HepG2 (cell line): ENCODE measurements around the gene MAN1A2. TPM values are rescaled to one million over a fixed set of nuclear protein-coding genes. Genes with fewer than 3 reads are reported as not detected.

ENCODE experiments used
- ATAC-seq: fragments of 200-7000 bp; cut with Tn5 transposase; 3 replicates; pipeline ENCODE4 v1.9.1; 2020; ENCODE audit warnings: mild to moderate bottlenecking, moderate library complexity
- BruUV-seq: library from RNA; stranded (reverse); fragments of 400-500 nt; replicated peaks from 2 replicates; lab custom pipeline; 2021; lab: Mats Ljungman, UMichigan
- CTCF ChIA-PET: fragments of 300-600 bp; formaldehyde crosslinking; extraction: SDS; loops from one replicate; lab custom pipeline; 2021; ENCODE audit warnings: low total read pairs, inconsistent platforms, low intra/inter-chr PET ratio; lab: Yijun Ruan, JAX
- POLR2A ChIA-PET: fragments of 350-600 bp; sonication (Branson Sonifier 250); formaldehyde crosslinking; loops from one replicate; lab custom pipeline; 2020; ENCODE audit warnings: antibody characterized with exemption, inconsistent platforms; lab: Yijun Ruan, JAX
- DNase-seq: peaks from one replicate; pipeline ENCODE4 v3.0.0-alpha.2; 2015; ENCODE audit warnings: low spot score
- FAIRE-seq: peaks from 3 replicates; lab custom pipeline; 2011; peaks lifted over from hg19 to GRCh38; lab: Jason Lieb, UNC
- H2AFZ ChIP-seq: one replicate; pipeline ENCODE4 v1.6.1; 2011; ENCODE audit warnings: low read length, inconsistent platforms
- H3K27ac ChIP-seq: fragments of 300-600 bp; 3 replicates; pipeline ENCODE4 v1.8.0; 2011; ENCODE audit warnings: mixed run types, mild to moderate bottlenecking, mixed read lengths, low read length, inconsistent platforms; ENCODE audit not compliant: insufficient read depth; ENCODE audit errors: extremely low read length
- H3K27me3 ChIP-seq, 2 experiments: fragments of 200-600 bp in 1 of 2; 2 replicates in 1 of 2; 3 replicates in 1 of 2; pipeline versions ENCODE4 v1.6.0 to v1.8.0; 2011; ENCODE audit warnings: low read length in 2 of 2, mild to moderate bottlenecking in 2 of 2, moderate library complexity in 2 of 2, inconsistent platforms in 1 of 2; ENCODE audit not compliant: insufficient read depth in 2 of 2, control insufficient read depth in 1 of 2
- H3K36me3 ChIP-seq, 2 experiments: fragments of 200-600 bp in 1 of 2; replicated peaks in 1 of 2; 2 replicates in 1 of 2; 3 replicates in 1 of 2; pipeline versions ENCODE4 v1.5.1 to v1.8.0; 2011; ENCODE audit warnings: low read length in 2 of 2, inconsistent platforms in 1 of 2; ENCODE audit not compliant: insufficient read depth in 2 of 2, control insufficient read depth in 1 of 2
- H3K4me1 ChIP-seq: 2 replicates; pipeline ENCODE4 v1.5.1; 2012; ENCODE audit warnings: low read length, inconsistent platforms; ENCODE audit not compliant: insufficient read depth
- H3K4me2 ChIP-seq: 2 replicates; pipeline ENCODE4 v1.6.0; 2011; ENCODE audit warnings: low read depth, low read length, inconsistent platforms
- H3K4me3 ChIP-seq, 3 experiments: fragments of 200-600 bp in 1 of 3; sonication (generic), shearing (Covaris generic) in 1 of 3; replicated peaks in 1 of 3; 2 replicates each; pipeline ENCODE4 v1.5.1; 2011 to 2016; ENCODE audit warnings: low read length in 3 of 3, inconsistent platforms in 2 of 3, low read depth in 2 of 3, mild to moderate bottlenecking in 2 of 3, control low read depth in 1 of 3, mixed read lengths in 1 of 3; ENCODE audit not compliant: insufficient read depth in 1 of 3
- H3K79me2 ChIP-seq: one replicate; pipeline ENCODE4 v1.6.1; 2011; ENCODE audit warnings: low read length, inconsistent platforms; ENCODE audit not compliant: insufficient read depth
- H3K9ac ChIP-seq: 2 replicates; pipeline ENCODE4 v1.6.0; 2011; ENCODE audit warnings: mild to moderate bottlenecking, low read depth, low read length, inconsistent platforms; ENCODE audit not compliant: insufficient read depth
- H3K9me3 ChIP-seq: 2 replicates; pipeline ENCODE4 v1.5.1; 2012; ENCODE audit warnings: mild to moderate bottlenecking, low read length
- H4K20me1 ChIP-seq: 2 replicates; pipeline ENCODE4 v1.6.0; 2011; ENCODE audit warnings: inconsistent platforms, mild to moderate bottlenecking, low read length, moderate library complexity; ENCODE audit not compliant: insufficient read depth
- CREB1 ChIP-seq, 2 experiments: fragments of 450-650 bp in 1 of 2; IDR thresholded peaks; 2 replicates each; pipeline ENCODE4 v1.6.1; 2016 to 2017; ENCODE audit warnings: control low read depth in 1 of 2, mild to moderate bottlenecking in 1 of 2, missing compliant biosample characterization in 1 of 2, missing genetic modification characterization in 1 of 2
- GPN1 ChIP-seq: sonication (generic); formaldehyde crosslinking; IDR thresholded peaks from 2 replicates; pipeline ENCODE4 v1.5.1; 2020; ENCODE audit warnings: missing genetic modification reagents, borderline replicate concordance
- JUN ChIP-seq: sonication (generic); formaldehyde crosslinking; IDR thresholded peaks from 2 replicates; pipeline ENCODE4 v1.4.0; 2020; ENCODE audit warnings: mild to moderate bottlenecking, missing genetic modification reagents
- POGZ ChIP-seq: sonication (generic); formaldehyde crosslinking; IDR thresholded peaks from 2 replicates; pipeline ENCODE4 v1.4.0; 2020; ENCODE audit warnings: mild to moderate bottlenecking, missing genetic modification reagents
- RELA ChIP-seq: sonication (generic); formaldehyde crosslinking; IDR thresholded peaks from 2 replicates; pipeline ENCODE4 v1.4.0; 2020; ENCODE audit warnings: missing genetic modification reagents
- SRSF1 ChIP-seq: fragments of 200-400 bp; formaldehyde crosslinking; optimal IDR thresholded peaks from 2 replicates; pipeline ENCODE3; 2017; ENCODE audit warnings: mild to moderate bottlenecking, low read depth, low read length, moderate library complexity
- STAT5B ChIP-seq: sonication (generic); formaldehyde crosslinking; IDR thresholded peaks from 2 replicates; pipeline ENCODE4 v1.4.0; 2020; ENCODE audit warnings: missing genetic modification reagents
- TOE1 ChIP-seq: sonication (generic); formaldehyde crosslinking; IDR thresholded peaks from 2 replicates; pipeline ENCODE4 v1.4.0; 2020; ENCODE audit warnings: mild to moderate bottlenecking, missing genetic modification reagents
- ZC3H4 ChIP-seq: sonication (generic); formaldehyde crosslinking; IDR thresholded peaks from 2 replicates; pipeline ENCODE4 v1.4.0; 2020; ENCODE audit warnings: missing genetic modification reagents, borderline replicate concordance
- ZFP62 ChIP-seq: sonication (generic); formaldehyde crosslinking; IDR thresholded peaks from 2 replicates; pipeline ENCODE4 v1.4.0; 2020; ENCODE audit warnings: missing genetic modification reagents
- ZNF180 ChIP-seq: sonication (generic); formaldehyde crosslinking; IDR thresholded peaks from 2 replicates; pipeline ENCODE4 v1.4.0; 2020; ENCODE audit warnings: low read depth, missing genetic modification reagents, borderline replicate concordance
- ZNF451 ChIP-seq: sonication (generic); formaldehyde crosslinking; IDR thresholded peaks from 2 replicates; pipeline ENCODE4 v1.5.0; 2020; ENCODE audit warnings: mild to moderate bottlenecking, missing genetic modification reagents
- ZNF670 ChIP-seq: sonication (generic); formaldehyde crosslinking; IDR thresholded peaks from 2 replicates; pipeline ENCODE4 v1.8.0; 2022; ENCODE audit warnings: mild to moderate bottlenecking, missing genetic modification reagents, borderline replicate concordance
- ZNF777 ChIP-seq: sonication (generic); formaldehyde crosslinking; IDR thresholded peaks from 2 replicates; pipeline ENCODE4 v1.4.0; 2020; ENCODE audit warnings: missing genetic modification reagents
- ZSCAN25 ChIP-seq: sonication (generic); formaldehyde crosslinking; IDR thresholded peaks from 2 replicates; pipeline ENCODE4 v1.8.0; 2022; ENCODE audit warnings: mild to moderate bottlenecking, missing genetic modification reagents
- whole genome bisulfite sequencing: methylation state at CpG from one replicate; pipeline ENCODE4 v1.1.6; 2017; ENCODE audit warnings: low lambda C conversion rate; 5-methylcytosine and 5-hydroxymethylcytosine counted together
- in situ Hi-C: cut with HindIII; loops from 2 replicates; pipeline ENCODE4 v1.10.0; 2017; ENCODE audit warnings: low pct_unique_long_range_greater_than_20kb; ENCODE audit not compliant: extremely low pct_ligation_motif_present
- intact Hi-C: fragments of 100-400 bp; cut with micrococcal nuclease; formaldehyde crosslinking; loops from one replicate; pipeline ENCODE4 v1.10.0; 2022; ENCODE audit not compliant: unreplicated experiment
- polyA plus RNA-seq, 8 experiments: library from polyadenylated mRNA; depleted of rRNA in 3 of 8; stranded (reverse) in 7 of 8; unstranded in 1 of 8; fragments of >200 nt; fragmentation: Illumina TruSeq in 4 of 8; extraction: Trizol in 4 of 8; gene quantifications; 2 replicates each; pipeline versions ENCODE4 v1.2.1 to v1.2.3, GENCODE V29; 2011 to 2016; ENCODE audit warnings: low read depth in 4 of 8, missing spikeins in 1 of 8, mixed read lengths in 1 of 8; ENCODE audit not compliant: insufficient read depth in 1 of 8
- total RNA-seq, 5 experiments: library from RNA; depleted of rRNA; stranded (reverse); fragments of >200 nt; fragmentation: Illumina TruSeq; extraction: Trizol; gene quantifications; 2 replicates each; pipeline ENCODE4 v1.2.3, GENCODE V29; 2016; ENCODE audit warnings: low read depth in 1 of 5
- TF ChIP-seq, protein P1 (sequence below): IDR thresholded peaks from 2 replicates; pipeline ENCODE4 v1.6.1; 2018; ENCODE audit warnings: missing genetic modification reagents
- TF ChIP-seq, protein P2 (sequence below): sonication (generic); formaldehyde crosslinking; IDR thresholded peaks from 2 replicates; pipeline ENCODE4 v1.5.0; 2020; ENCODE audit warnings: mild to moderate bottlenecking, missing genetic modification reagents
- TF ChIP-seq, protein P3 (sequence below): IDR thresholded peaks from 2 replicates; pipeline ENCODE4 v1.6.1; 2016; ENCODE audit warnings: mild to moderate bottlenecking, missing biosample characterization, missing genetic modification reagents
- TF ChIP-seq, protein P4 (sequence below): IDR thresholded peaks from 2 replicates; pipeline ENCODE4 v1.6.1; 2012; ENCODE audit warnings: low read depth, low read length, improper control_type of control experiment

MAN1A2 gene
- total and polyA plus RNA-seq, 2 of the 13 experiments (the other 11 are each of a cell fraction or from before 2014, with no cell fraction given) = 8.0 to 19.9 TPM

DNA sequence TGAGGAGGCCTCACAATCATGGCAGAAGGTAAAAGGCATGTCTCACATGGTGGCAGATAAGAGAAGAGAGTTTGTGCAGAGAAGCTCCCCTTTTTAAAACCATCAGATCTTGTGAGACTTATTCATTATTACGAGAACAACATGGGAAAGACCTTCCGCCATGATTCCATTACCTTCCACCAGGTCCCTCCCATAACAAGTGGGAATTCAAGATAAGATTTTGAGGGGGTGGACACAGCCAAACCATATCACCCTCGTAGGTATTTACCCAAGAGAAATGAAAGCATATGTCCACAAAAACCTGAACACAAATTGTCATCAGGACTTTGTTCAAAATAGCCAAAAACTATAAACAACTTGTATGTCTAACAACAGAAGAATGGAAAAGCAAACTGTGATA is 192.7 kb downstream of the MAN1A2 start (continued):
- no peak for TF ChIP-seq CREB1 (IDR thresholded peaks at IDR 0.05)
- no peak for TF ChIP-seq CREB1 (CRISPR knock-in tag; IDR thresholded peaks at IDR 0.05)
- no peak for TF ChIP-seq SRSF1
- no peak for TF ChIP-seq STAT5B
- TF ChIP-seq, all 625 proteins: peak for 0

DNA sequence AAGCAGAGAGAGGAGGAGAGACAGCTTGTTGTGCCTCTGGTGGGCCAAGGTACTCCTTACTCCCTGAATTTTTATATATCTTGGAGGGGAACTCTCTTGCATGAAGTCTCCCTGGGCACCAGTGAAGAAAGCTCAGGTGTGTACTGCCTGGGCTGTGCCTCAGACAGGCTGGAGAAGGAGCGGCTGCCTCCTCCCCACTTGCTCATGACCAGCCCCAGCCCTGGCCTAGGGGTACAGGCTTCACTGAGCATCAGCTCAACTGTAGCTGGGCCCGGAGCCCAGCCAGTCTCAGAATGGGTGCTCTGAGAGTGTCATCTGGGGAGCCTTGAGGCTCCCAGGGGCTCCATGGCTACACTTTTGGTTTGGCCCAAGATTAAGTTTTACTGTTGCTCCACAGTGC is 193.8 kb downstream of the MAN1A2 start:
- no peaks in the 10 kb centered on the region for H3K9me3 ChIP-seq
- in situ Hi-C loops = no loop called here
- intact Hi-C loops = no loop called here
- no peaks in the 10 kb centered on the region for H3K36me3 ChIP-seq
- no peak for TF ChIP-seq ZSCAN25 (CRISPR knock-in tag)
- no peak for TF ChIP-seq POGZ
- TF ChIP-seq TOE1 (CRISPR knock-in tag) = no peak
- TF ChIP-seq ZFP62 (CRISPR knock-in tag) = no peak
- no peak for TF ChIP-seq ZNF777
- TF ChIP-seq ZNF670 (CRISPR knock-in tag) = no peak
- no peak for TF ChIP-seq GPN1 (CRISPR knock-in tag)
- TF ChIP-seq, protein P1, sequence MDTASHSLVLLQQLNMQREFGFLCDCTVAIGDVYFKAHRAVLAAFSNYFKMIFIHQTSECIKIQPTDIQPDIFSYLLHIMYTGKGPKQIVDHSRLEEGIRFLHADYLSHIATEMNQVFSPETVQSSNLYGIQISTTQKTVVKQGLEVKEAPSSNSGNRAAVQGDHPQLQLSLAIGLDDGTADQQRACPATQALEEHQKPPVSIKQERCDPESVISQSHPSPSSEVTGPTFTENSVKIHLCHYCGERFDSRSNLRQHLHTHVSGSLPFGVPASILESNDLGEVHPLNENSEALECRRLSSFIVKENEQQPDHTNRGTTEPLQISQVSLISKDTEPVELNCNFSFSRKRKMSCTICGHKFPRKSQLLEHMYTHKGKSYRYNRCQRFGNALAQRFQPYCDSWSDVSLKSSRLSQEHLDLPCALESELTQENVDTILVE = no peak
- TF ChIP-seq, protein P2, sequence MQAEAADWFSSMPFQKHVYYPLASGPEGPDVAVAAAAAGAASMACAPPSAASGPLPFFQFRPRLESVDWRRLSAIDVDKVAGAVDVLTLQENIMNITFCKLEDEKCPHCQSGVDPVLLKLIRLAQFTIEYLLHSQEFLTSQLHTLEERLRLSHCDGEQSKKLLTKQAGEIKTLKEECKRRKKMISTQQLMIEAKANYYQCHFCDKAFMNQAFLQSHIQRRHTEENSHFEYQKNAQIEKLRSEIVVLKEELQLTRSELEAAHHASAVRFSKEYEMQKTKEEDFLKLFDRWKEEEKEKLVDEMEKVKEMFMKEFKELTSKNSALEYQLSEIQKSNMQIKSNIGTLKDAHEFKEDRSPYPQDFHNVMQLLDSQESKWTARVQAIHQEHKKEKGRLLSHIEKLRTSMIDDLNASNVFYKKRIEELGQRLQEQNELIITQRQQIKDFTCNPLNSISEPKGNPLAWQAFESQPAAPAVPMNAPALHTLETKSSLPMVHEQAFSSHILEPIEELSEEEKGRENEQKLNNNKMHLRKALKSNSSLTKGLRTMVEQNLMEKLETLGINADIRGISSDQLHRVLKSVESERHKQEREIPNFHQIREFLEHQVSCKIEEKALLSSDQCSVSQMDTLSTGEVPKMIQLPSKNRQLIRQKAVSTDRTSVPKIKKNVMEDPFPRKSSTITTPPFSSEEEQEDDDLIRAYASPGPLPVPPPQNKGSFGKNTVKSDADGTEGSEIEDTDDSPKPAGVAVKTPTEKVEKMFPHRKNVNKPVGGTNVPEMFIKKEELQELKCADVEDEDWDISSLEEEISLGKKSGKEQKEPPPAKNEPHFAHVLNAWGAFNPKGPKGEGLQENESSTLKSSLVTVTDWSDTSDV = no peak
- no peak for TF ChIP-seq ZNF180
- TF ChIP-seq RELA (CRISPR knock-in tag) = no peak
- TF ChIP-seq, protein P3, sequence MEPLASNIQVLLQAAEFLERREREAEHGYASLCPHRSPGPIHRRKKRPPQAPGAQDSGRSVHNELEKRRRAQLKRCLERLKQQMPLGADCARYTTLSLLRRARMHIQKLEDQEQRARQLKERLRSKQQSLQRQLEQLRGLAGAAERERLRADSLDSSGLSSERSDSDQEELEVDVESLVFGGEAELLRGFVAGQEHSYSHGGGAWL = no peak
- no peak for TF ChIP-seq ZNF451 (CRISPR knock-in tag)
- TF ChIP-seq, protein P4, sequence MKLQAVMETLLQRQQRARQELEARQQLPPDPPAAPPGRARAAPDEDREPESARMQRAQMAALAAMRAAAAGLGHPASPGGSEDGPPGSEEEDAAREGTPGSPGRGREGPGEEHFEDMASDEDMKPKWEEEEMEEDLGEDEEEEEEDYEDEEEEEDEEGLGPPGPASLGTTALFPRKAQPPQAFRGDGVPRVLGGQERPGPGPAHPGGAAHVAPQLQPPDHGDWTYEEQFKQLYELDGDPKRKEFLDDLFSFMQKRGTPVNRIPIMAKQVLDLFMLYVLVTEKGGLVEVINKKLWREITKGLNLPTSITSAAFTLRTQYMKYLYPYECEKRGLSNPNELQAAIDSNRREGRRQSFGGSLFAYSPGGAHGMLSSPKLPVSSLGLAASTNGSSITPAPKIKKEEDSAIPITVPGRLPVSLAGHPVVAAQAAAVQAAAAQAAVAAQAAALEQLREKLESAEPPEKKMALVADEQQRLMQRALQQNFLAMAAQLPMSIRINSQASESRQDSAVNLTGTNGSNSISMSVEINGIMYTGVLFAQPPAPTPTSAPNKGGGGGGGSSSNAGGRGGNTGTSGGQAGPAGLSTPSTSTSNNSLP = no peak
- TF ChIP-seq ZC3H4 (CRISPR knock-in tag) = no peak
- no peak for TF ChIP-seq JUN (CRISPR knock-in tag)
- H3K27me3 ChIP-seq = no peaks in the 10 kb centered on the region; a peak in 1 of 5 replicates
- no peaks in the 10 kb centered on the region for H3K79me2 ChIP-seq
- no peaks in the 10 kb centered on the region for H4K20me1 ChIP-seq
- no peak overlapping the region for H2AFZ ChIP-seq
- H3K4me1 ChIP-seq = peaks cover 14% of the 10 kb centered on the region
- ATAC-seq (no peak), DNase-seq (no peak), FAIRE-seq (no peak)
- no peak overlapping the region for H3K4me2 ChIP-seq
- H3K9ac ChIP-seq = no peak overlapping the region
- BruUV-seq = no TSS peak
- CTCF ChIA-PET = no interaction called here
- POLR2A ChIA-PET = no interaction called here
- WGBS = no CpG with 5 or more reads among the region's 2 CpGs
- H3K27ac ChIP-seq = no peak overlapping the region
- no peak overlapping the region for H3K4me3 ChIP-seq
